HCEC 1CT (cell line): Measurements from ENCODE around the gene EIF3B.
"Not testable (repeated sequence)": the region's sequence is repeated elsewhere in the genome, so short reads cannot be mapped to it uniquely, and the experiment has no call there.

Experiments used
- DNase-seq: peaks from one replicate; pipeline ENCODE4 v3.0.0-alpha.2; 2017

Gene EIF3B

DNA sequence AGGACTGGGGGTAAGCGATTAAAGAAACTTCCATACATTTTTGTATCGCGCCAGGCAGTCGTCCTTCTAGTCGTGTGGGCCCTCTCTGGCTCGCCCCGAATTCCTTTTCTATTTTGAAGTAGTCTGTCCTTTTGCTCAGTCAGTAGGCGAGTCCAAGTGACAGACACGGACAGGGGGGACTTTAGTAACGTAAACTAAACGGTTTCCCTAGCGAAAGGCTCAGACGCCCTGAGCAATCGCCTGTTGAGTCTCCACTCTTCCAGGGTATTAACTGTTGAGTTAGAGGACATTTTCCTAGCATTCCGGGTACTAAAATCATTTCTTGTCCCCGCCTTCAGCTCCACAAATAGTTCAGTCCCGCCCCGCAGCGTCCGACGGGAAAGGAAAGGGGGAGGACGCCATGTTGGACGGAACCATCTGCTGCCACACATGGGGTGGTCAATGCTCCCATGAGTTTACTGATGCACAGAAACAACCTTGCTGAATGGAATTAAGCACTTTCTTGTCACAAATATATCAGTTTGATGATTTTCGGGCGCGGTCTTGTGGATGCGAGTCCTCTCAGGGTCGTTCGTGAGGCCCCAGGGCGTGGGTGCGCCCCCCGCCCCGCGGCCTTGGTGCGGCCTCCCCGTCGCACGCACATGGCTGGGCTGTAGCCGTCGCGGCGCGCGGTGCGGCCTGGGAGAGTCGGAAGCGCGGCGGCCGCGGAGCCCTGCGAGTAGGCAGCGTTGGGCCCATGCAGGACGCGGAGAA lies at the start of gene EIF3B:
TSS of gene EIF3B (plus strand) at position 642 of the 753 bp plus-strand sequence. CDS start at position 737, 95 bp downstream.
- DNase-seq, result peak; percentile 91

DNA sequence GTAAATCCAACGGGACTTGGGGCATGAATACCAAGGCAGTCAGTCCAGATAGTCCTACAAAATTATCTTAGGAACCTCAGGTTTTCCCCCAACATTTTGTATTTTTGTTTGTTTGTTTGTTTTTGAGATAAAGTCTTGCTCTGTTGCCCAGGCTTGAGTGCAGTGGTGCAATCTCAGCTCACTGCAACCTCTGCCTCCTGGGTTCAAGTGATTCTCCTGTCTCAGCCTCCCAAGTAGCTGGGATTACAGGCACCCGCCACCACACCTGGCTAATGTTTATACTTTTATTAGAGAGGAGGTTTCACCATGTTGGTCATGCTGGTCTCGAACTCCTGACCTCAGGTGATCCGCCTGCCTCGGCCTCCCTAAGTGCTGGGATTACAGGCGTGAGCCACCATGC lies 49.4 kb upstream of the EIF3B start:
- DNase-seq, result not testable (repeated sequence)

DNA sequence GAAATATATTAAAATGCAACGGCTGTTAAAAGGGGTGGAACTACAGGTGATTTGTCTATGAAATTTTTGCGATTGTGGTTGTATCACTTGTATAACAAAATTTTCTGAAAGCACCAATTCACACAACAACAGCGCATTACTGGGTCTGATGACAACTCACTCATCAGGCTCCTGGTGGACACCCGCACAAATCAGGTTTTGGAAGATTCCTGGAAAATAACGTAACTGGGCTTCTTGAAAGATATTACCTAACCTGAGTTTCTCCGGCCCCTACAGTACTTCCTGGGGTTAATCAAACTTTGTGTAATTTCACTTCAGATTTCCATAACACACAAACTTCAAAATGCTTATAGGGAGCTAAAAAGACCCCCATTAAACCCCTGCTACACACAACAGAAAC lies 47.9 kb upstream of the EIF3B start:
- DNase-seq, result no peak

DNA sequence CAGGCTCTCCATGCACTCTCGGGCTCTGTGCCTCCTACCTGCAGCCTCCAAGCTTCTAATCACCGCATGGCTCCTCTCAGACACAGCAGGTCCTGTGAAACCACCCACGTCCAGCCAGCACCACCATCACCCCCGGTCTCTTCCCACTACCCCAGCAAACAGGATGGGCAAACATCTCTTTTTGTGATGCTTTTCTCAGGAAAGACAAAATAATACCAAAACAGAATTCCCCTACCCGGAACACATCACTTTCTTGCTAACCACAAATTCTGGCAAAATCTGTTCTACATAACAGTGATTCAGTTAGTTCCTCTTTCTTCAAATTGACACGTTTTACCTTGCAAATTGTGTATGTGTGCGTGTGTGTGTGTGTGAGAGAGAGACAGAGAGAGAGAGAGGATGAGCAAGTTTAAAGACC lies 46.9 kb upstream of the EIF3B start:
- DNase-seq, result no peak

DNA sequence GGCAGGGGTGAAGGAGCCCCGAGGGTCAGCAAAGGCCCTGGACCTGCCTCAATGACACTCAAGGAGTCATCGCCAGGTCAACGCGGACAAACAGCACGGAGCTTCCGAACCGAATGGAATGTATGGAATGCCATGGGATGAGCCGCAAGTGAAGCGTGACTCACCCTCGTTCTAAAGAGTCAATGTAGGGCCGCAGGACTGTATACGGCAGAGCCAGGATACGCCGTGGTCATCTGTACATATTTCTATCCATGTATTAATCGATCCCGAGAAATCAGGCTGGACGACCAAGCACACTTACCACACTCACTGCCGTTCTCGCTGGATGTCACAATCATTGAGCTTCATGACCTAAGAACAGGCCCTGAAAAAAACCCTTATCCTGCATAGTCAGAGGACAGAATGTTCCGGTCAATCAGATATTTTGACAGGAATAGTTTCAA lies 44.7 kb upstream of the EIF3B start:
- peak; percentile 91 for DNase-seq

DNA sequence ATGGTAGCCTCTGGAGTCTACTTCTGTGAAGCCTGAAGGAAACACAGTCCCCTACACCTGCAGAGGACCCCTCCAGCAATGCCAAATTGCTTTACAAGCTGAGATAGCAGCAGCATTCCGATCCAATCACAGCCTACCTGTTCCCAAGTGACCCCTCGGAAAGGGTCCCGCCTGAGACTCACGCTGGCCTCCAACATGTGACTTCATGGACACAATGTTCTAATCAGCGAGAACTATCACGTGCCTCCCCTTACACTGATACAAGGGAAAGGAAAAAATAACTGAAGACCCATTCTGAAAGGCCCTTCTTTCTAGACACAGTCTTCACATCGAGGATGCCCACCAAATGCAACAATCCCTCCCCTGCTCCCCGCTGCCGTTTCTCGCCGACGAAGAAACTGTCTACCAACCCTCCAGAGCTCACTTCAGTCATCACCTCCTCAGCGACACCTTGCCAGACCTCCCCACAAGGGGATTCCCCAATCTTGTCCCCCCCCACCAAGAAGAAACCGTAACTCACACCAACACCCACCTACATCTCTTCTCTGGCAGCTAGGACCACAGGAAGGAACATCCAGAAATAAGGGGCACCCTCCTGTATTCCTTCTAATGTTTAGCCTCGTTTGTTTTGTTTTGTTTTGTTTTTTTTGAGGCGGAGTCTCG lies 42.2 kb upstream of the EIF3B start:
- DNase-seq, result no peak

DNA sequence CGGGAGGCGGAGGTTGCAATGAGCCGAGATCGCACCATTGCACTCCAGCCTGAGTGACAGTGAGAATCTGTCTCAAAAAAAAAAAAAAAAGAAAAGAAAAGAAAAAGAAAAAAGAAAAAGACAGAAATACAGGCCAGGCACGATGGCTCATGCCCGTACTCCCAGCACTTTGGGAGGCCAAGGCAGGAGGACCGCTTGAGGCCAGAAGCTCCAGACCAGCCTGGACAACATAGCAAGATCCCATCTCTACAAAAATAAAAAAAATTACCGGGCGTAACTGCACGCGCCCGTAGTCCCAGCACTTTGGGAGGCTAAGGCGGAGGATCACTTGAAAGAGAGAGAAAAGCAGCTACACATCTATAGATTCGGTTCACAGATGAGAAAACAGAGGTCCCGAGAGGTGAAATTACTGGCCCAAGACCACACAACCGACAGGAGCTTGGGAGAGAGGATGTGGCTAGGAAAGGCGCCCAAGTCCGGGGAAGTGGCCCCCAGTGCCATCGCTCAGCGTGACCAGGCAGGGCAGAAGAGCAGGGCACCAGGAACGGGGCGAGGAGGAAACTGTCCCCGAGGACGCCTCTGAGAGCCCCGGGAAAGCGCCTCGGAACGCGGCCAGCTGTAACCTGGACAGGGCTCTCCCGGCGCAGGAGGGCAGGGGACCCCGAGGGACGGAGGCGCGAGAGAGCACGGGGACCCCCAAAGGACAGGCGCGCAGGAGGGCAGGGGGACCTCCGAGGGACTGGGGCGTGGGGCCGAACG lies 41.0 kb upstream of the EIF3B start:
- DNase-seq, result no peak

- DNase-seq, result peak; percentile 87
These were observed 40.2 kb upstream of the EIF3B start, which contains the start of gene SNX8 for GRCh38 chr7:2314209-2314955. Gene SNX8 (minus strand): TSS chr7:2314441. CDS start chr7:2314421, 20 bp downstream.

DNA sequence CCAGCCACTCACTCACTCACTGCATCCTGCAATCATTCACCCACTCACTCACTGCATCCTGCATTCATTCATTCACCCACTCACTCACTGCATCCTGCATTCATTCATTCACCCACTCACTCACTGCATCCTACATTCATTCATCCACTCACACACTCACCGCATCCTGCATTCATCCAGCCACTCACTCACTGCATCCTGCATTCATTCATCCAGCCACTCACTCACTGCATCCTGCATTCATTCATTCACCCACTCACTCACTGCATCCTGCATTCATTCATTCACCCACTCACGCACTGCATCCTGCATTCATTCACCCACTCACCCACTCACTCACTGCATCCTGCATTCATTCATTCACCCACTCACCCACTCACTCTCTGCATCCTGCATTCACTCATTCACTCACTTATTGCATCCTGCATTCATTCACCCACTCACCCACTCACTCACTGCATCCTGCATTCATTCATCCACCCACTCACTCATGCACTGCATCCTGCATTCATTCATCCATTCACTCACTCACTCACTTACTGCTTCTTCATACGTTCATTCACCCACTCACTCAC lies 39.6 kb upstream of the EIF3B start:
- DNase-seq, result not testable (repeated sequence)

GRCh38 chr7:2315787-2316186 lies 38.8 kb upstream of the EIF3B start:
- no peak for DNase-seq

DNA sequence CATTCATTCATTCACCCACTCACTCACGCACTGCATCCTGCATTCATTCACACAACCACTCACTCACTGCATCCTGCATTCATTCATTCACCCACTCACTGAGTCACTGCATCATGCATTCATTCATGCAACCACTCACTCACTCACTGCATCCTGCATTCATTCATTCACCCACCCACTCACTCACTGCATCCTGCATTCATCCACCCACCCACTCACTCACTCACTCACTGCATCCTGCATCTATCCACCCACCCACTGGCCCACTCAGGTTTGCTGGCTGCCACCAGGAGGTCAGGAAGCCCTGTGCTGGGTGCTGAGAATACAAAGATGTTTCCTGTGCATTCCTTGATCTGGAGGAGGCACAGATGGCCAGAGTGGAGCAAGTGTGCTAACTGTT lies 38.0 kb upstream of the EIF3B start:
- DNase-seq, result no peak

DNA sequence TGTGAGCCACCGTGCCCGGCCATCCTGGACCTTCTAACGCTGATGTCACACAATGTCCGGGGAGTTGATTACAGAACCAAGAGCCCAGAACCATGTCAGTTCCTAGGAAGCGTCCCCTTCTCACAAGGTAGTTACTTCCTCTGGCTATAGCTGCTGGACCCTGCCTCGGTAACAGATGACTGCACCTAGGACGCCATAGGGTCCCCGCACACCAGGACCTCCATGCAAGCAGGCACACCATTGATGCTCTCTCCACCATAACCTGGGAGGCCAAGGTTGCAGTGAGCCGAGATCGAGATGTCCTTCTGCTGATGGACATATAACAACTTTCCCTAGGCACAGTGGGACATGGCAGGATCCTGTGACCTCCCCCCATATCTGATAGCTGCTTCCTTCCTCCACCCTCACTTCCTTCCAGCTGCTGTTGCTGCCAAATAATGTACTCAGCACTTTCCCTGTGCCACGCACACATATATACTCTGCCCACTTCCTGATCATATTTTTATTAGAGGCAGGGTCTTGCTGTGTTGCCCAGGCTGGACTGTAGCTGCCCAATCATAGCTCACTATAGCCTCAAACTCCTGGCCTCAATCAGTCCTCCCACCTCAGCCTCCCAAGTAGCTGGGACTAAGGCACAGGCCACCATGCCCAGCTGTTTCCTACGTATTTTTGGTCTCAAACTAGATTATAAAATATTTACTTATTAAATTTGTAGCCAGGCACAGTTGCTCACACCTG lies 36.9 kb upstream of the EIF3B start:
- no peak for DNase-seq

DNA sequence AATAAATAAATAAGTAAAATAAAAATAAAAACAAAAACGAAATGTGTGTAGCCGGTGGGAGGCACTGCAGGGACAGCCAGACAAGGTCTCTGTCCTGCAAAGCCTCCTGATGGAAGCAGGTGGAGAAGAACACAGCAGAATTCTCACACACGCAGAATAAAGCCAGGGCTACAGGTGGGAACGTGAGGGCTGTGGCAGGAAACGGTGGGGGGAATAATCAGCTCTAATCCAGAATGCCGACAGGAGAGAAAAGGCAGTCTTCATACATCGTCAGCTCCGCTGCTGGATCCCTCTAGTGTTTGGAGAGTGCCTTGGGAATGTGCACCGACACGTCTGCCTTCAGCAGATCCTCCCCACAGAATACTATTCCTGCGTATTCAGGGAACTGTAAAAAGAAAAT lies 33.6 kb upstream of the EIF3B start:
- no peak for DNase-seq

DNA sequence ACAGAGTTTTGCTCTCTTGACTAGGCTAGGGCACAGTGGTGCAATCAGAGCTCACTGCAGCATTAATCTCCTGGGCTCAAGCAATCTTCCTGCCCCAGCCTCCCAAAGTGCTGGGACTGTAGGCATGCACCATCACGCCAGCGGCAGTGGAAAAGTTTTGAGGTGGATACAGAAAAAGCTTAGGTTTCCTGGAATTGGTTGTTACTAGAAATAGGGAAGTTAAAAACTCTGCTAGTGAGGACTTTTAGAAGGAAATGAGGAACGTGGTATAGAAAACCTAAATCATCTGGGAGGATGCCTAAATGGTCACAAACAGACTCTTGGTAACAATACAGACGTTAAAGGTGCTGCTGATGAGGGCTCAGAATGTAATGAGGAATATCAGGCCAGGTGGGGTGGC lies 29.5 kb upstream of the EIF3B start:
- no peak for DNase-seq

DNA sequence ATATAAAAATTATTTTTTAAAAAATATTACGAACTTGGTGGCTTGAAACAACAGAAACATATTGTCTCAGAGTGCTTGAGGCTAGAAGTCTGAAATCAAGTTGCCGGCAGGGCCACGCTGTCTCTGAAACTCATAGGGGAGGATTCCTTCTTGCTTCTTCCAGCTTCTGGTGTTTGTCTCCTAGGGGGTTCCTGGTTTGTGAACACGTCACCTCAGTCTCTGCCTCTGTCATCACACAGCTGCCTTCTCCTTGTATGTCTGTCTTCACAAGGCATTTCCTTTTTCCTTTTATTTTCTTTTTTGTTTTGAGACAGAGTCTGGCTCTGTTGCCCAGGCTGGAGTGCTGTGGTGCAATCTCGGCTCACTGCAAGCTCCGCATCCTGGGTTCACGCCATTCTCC lies 27.7 kb upstream of the EIF3B start:
- DNase-seq, result no peak

DNA sequence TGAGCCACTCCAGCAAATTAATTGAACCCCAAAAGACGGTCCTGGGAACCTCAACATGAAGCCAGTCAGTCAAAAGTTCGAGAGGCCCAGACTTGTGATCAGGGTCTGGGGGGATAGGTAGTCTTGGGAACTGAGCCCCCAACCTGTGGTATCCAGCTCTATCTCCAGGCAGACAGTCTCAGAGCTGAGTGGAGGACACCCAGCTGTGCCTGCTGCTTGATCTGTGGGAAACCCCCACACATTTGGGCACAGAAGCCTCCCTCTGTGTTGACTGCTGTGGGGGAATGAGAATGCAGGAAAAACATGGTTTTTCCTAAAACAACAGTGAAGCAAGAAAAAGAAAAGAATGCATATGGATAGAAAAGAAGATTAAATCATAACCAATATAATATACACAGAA lies 24.1 kb upstream of the EIF3B start:
- no peak for DNase-seq

GRCh38 chr7:2331707-2332106 lies 22.9 kb upstream of the EIF3B start:
- no peak for DNase-seq

DNA sequence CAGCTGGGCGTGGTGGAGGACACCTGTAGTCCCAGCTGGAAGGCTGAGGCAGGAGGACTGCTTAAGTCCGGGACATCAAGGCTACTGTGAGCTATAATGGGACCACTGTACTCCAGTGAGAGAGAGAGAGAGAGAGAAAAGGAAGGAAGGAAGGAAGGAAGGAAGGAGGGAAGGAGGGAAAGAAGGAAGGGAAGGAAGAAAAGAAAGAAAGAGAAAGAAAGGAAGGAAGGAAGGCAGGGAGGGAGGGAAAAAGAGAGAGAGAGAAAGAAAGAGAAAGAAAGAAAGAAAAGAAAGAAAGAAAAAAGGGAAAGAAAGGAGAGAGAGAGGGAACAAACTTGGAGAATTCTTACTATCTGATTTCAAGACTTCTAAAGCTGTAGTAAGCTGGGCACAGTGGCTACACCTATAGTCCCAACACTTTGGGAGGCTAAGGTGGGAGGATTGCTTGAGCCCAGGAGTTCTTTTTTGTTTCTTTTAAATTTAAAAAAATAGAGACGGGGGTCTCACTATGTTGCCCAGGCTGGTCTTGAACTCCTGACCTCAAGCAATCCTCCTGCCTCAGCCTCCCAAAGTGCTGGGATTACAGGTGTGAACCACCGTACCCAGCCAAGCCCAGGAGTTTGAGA lies 21.9 kb upstream of the EIF3B start:
- DNase-seq, result not testable (repeated sequence)

GRCh38 chr7:2336626-2337299 lies 17.9 kb upstream of the EIF3B start:
- no peak for DNase-seq

DNA sequence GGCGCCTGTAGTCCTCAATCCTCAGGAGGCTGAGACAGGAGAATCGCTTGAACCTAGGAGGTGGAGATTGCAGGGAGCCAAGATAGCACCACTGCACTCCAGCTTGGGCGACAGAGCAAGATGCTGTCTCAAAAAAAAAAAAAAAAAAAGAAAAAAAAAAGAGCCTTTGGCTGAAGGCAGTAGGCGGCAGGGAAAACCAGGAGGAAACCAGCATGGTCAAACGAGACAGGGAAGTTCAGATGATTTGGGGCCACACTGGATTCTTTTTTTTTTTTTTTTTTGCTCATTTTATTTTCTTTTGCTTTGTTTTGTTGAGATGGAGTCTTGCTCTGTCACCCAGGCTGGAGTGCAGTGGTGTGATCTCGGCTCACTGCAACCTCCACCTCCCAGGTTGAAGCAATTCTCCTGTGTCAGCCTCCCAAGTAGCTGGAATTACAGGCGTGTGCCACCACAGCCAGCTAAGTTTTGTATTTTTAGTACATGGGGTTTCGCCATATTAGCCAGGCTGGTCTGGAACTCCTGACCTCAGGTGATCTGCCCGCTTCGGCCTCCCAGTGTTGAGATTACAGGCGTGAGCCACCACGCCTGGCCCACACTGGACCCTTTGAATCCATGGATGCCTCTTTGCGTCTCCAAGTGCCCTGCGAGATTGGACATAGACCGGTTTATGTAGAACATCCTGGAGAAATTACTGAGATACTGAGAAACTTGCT lies 7.1 kb upstream of the EIF3B start:
- not testable (repeated sequence) for DNase-seq
